Measurements from ENCODE around the gene RTKN2.

Gene RTKN2

DNA sequence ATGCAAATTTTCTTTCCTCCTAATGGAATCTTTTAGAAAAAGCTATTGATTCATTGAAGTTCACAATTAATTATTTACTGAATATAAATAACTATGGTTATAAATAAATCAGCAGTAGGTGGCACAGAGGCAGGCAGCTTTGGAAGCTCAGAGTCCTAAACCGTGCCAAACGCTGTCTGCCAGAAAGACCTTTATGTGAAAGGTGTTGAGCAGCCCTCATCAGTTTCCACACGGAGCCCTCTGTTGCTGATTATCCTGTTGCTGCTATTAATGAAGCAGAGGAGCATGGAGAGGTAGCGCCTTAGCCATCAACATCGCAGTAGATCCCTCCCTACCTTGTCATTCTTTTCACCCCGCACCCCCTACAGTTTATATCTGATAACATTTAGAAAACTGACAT, 51.0 kb downstream of the RTKN2 start:
- DNase-seq (ENCODE audit: low read depth) = no peak

DNA sequence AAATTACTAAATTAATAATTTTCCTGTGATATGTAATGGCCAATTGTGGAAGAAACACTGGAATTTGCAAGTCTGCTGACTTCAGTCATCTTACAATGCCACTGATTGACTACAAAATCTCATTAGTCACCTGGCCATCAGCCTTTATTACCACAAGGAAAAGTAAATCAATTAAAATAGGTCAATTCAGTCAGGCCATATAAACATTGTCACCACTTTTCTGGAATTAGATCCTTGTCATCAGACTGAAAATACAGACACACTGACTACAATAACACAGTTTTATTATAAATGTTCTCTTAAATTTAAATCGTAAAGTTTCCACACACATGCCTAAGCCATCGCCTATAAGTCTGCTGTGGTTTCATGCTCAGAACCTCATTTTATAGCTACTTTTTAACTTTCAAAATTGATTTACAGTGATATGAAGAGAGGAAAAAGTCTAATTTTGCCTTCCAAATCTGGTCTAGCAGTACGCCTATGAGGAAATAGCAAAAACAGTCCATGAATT, 54.2 kb downstream of the RTKN2 start:
- no peak for DNase-seq (ENCODE audit: low read depth)

GRCh38 chr10:62205750-62206399, 62.8 kb downstream of the RTKN2 start:
- DNase-seq (ENCODE audit: low read depth) = no peak

DNA sequence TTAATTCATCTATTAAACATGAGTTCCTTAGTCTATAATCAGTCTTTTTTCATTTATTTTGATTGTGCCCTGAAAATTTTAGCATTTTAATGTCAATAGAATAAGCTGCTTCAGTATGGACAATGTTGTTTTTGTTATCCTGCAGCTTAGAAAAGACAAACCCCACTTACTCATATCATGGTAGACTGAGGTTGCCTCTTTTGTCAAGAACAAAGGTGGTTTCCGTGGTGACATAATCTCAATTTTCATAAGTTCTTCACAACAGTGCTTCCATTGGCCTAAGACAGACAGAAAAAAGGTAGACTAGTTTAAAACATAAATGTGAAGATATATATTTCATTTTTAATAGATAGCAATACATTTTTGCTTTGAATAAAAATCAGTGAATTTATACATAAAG, 69.1 kb downstream of the RTKN2 start:
- no peak for DNase-seq (ENCODE audit: low read depth)

- no peak for DNase-seq (ENCODE audit: low read depth)
Measured at GRCh38 chr10:62196528-62196927, 72.1 kb downstream of the RTKN2 start.

GRCh38 chr10:62195675-62195926, 73.0 kb downstream of the RTKN2 start:
- DNase-seq (ENCODE audit: low read depth) = no peak

- no peak for DNase-seq (ENCODE audit: low read depth)
Measured at GRCh38 chr10:62194924-62195674, 73.5 kb downstream of the RTKN2 start.

- no peak for DNase-seq (ENCODE audit: low read depth)
Measured at GRCh38 chr10:62193479-62193878, 75.2 kb downstream of the RTKN2 start.

GRCh38 chr10:62189131-62189530, 79.5 kb downstream of the RTKN2 start:
- DNase-seq (ENCODE audit: low read depth) = no peak

GRCh38 chr10:62188021-62188616, 80.5 kb downstream of the RTKN2 start:
- DNase-seq (ENCODE audit: low read depth) = no peak

GRCh38 chr10:62186999-62187675, 81.5 kb downstream of the RTKN2 start:
- DNase-seq (ENCODE audit: low read depth) = no peak

DNA sequence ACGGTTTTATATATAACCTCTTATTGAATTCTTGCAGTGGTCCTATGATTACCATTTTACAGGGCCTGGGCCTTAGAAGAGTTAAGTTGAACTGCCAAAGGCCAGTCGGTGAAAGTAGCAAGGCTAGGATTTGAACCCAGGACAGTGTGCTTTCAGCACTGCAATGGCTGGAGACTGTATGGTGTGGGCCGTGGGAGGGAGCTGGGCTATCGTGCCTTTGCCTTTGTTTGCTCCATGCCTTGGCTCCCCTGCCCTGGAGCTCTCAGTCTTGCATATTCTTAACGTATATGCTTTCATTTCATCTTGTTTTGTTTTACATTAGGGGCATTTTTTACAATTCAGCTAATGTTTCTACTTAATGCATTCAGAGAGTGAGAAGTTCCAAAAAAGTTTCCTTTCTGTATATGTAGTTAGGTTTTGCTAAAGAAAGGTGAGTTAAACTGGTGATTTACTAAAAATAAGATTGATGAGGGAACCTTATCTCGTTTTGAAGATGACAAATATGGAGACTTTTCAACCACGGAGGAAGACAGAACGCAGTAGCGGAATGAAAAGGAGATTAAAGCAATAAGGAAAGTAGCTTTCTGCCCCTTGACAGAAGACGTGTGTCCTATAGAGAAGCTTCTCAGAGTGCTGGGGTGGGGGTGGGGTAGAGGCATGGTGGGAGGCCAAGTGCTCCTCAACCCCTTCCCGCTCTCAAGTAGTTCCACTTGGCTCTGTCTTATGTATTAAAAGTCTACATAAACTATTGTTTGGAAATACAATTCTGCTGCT, 82.5 kb downstream of the RTKN2 start:
- no peak for DNase-seq (ENCODE audit: low read depth)

DNA sequence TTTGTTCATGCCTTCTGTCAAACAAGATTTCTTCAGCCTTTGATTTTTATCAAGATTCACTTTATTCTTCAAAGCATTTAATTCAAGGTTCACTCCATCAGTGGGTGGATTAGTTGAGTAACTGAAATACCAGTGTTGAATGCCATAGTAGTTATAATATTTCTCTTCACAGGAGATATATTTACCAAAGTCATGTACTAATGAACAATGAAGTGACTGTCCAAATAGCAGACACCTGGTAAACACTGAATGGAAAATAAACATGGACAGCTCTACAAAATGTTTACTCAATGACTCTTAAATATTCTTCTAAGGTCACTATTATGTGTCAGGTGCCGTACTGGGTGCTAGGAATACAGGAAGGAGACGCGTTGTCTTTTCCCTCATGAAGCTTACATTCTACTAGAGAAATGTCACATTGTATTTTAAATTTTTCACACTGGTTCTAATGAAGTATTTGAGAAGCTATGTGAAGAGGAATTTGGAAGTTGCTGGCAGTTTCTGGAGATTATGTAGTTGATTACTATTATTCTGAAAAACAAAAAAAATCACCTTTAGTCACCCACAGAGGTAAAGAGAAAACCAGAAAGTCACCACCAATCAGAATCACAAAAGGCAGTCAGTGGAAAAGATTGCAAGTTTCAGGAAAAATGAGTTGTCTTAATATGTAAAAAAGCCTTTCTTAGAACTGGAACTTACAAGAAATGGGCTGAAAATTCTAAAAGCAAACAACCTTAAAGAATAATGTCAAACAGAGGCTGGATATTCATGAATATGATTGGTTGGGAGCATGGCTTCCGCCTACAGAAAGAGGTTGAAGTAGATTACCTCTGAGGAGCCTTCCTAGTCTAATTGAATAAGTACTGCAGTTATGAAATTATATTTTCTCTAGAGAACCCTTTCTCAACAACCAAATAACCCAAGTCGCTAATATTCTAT, 84.5 kb downstream of the RTKN2 start:
- no peak for DNase-seq (ENCODE audit: low read depth)

DNA sequence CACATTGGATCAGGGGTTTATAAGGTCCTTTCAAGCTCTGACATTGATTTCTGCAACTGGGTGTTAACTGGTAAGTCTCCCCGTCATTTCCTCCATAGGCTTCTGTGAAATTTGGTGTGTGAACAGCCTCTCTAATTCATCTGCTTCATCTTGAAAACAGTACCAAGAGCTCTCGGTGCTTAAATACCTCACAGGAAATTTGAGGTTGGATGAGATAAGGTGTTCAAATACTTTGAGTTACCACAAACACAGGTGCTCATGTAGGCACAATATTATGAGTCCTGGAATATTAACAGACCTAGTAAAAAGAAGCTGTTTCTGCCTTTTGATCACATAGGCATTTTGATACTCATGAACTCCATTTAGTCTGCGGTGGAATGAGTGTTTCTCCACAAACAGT, 85.2 kb downstream of the RTKN2 start:
- no peak for DNase-seq (ENCODE audit: low read depth)

DNA sequence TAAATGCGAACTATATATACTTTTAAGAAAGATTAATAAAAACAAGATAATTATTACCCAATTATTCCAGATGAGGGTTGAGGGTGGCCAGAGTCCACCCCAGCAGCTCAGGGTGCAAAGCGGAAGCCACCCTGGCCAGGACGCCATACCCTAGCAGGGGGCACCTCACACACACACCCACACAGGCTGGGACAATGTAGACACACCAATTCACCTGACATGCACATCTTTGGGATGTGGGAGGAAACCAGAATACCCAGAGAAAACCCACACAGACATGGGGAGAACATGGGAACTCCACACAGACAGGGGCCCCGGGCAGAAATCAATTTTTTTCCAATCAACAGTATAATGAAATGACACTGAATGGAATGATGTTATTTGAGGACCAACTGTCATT, 86.0 kb downstream of the RTKN2 start:
- DNase-seq (ENCODE audit: low read depth) = no peak

- no peak for DNase-seq (ENCODE audit: low read depth)
Measured at GRCh38 chr10:62182171-62182570, 86.5 kb downstream of the RTKN2 start.

DNA sequence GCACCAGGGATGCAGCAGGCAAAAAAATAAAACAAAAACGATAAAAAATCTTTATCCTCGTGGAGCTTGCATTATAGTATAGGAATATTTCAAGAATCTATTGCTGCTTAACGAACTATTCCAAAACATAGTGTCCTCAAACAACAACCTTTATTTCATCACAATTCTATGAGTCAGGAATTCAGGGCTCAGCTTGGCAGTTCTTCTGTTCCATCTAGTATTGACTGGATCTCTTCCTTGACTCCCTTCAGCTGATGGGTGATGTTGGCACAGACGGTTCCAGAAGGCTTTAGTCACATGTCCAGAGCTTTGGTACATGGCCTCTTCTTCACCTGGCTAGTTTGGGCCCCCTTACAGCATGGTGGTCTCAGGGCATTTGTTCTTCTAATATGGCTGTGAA, 88.0 kb downstream of the RTKN2 start:
- no peak for DNase-seq (ENCODE audit: low read depth)

GRCh38 chr10:62178568-62178967, 90.1 kb downstream of the RTKN2 start:
- no peak for DNase-seq (ENCODE audit: low read depth)

GRCh38 chr10:62177111-62177510, 91.5 kb downstream of the RTKN2 start:
- no peak for DNase-seq (ENCODE audit: low read depth)

- DNase-seq (ENCODE audit: low read depth) = no peak
Measured at GRCh38 chr10:62175251-62175650, 93.4 kb downstream of the RTKN2 start.

DNA sequence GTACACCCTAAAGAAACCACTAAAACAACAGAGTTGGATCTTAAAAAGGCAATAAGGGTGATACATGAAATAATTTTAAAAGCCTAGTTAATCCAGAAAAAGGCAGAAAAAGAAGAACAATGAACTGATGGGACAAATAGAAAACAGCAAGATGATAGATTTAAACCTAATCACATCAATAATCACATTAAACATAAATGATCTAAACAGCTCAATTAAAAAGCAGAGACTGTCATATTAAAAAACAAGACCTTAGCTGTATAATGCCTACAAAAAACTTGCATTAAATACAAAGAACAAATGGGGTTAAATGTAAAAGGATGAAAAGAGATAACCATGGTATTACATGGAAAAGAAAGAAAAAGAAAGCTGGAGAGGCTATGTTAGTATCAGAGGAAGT, 96.2 kb downstream of the RTKN2 start:
- DNase-seq (ENCODE audit: low read depth) = no peak
